Astrocyte (in vitro differentiated cells and primary cell): ENCODE results near the gene ALDH16A1. TPM values are rescaled to one million over a fixed set of nuclear protein-coding genes. Genes with fewer than 3 reads are reported as not detected.

Experiments used
- DNase-seq: peaks from one replicate; pipeline ENCODE4 v3.0.0-alpha.2; 2010; ENCODE audit warnings: low read depth
- FAIRE-seq: peaks from 2 replicates; lab custom pipeline; 2011; peaks lifted over from hg19 to GRCh38; lab: Jason Lieb, UNC
- H2AFZ ChIP-seq: 2 replicates; pipeline ENCODE4 v1.6.0; 2012; ENCODE audit warnings: low read depth, low read length, inconsistent platforms
- H3K27ac ChIP-seq: 2 replicates; pipeline ENCODE4 v1.5.1; 2011; ENCODE audit warnings: low read depth, low read length, inconsistent platforms
- H3K27me3 ChIP-seq: 2 replicates; pipeline ENCODE4 v1.6.0; 2011; ENCODE audit warnings: low read length, inconsistent platforms; ENCODE audit not compliant: insufficient read depth
- H3K36me3 ChIP-seq: 2 replicates; pipeline ENCODE4 v1.5.1; 2011; ENCODE audit warnings: low read length, inconsistent platforms; ENCODE audit not compliant: insufficient read depth
- H3K4me1 ChIP-seq: 2 replicates; pipeline ENCODE4 v1.5.1; 2011; ENCODE audit warnings: low read length, inconsistent platforms; ENCODE audit not compliant: insufficient read depth
- H3K4me2 ChIP-seq: 2 replicates; pipeline ENCODE4 v1.6.0; 2012; ENCODE audit warnings: low read length, inconsistent platforms
- H3K4me3 ChIP-seq: 2 replicates; pipeline ENCODE4 v1.5.1; 2011; ENCODE audit warnings: low read depth, mild to moderate bottlenecking, low read length, inconsistent platforms; ENCODE audit not compliant: insufficient read depth
- H3K79me2 ChIP-seq: 2 replicates; pipeline ENCODE4 v1.6.0; 2012; ENCODE audit warnings: mild to moderate bottlenecking, low read length, inconsistent platforms; ENCODE audit not compliant: insufficient read depth
- H3K9ac ChIP-seq: 2 replicates; pipeline ENCODE4 v1.6.0; 2012; ENCODE audit warnings: mild to moderate bottlenecking, low read length, inconsistent platforms
- H3K9me3 ChIP-seq: 2 replicates; pipeline ENCODE4 v1.5.1; 2012; ENCODE audit warnings: low read depth, mild to moderate bottlenecking, low read length, inconsistent platforms; ENCODE audit not compliant: insufficient read depth
- H4K20me1 ChIP-seq: 2 replicates; pipeline ENCODE4 v1.6.0; 2012; ENCODE audit warnings: low read length, inconsistent platforms; ENCODE audit not compliant: insufficient read depth
- H3K27ac Mint-ChIP-seq: one replicate; pipeline ENCODE4 v1.8.0; 2021; ENCODE audit warnings: mild to moderate bottlenecking, mixed read lengths; ENCODE audit not compliant: unreplicated experiment
- H3K27me3 Mint-ChIP-seq: one replicate; pipeline ENCODE4 v1.8.0; 2021; ENCODE audit warnings: low read depth, mixed read lengths; ENCODE audit not compliant: unreplicated experiment
- H3K36me3 Mint-ChIP-seq: one replicate; pipeline ENCODE4 v1.8.0; 2021; ENCODE audit warnings: low read depth, mixed read lengths; ENCODE audit not compliant: unreplicated experiment
- H3K4me1 Mint-ChIP-seq: one replicate; pipeline ENCODE4 v1.8.0; 2021; ENCODE audit warnings: low read depth, mixed read lengths; ENCODE audit not compliant: unreplicated experiment
- H3K4me3 Mint-ChIP-seq: one replicate; pipeline ENCODE4 v1.8.0; 2021; ENCODE audit warnings: mild to moderate bottlenecking, moderate library complexity, mixed read lengths; ENCODE audit not compliant: unreplicated experiment
- H3K9me3 Mint-ChIP-seq: one replicate; pipeline ENCODE4 v1.8.0; 2021; ENCODE audit warnings: mild to moderate bottlenecking, mixed read lengths; ENCODE audit not compliant: unreplicated experiment
- EZH2 ChIP-seq: IDR thresholded peaks from 2 replicates; pipeline ENCODE4 v1.6.1; 2012; ENCODE audit warnings: mild to moderate bottlenecking, low read length, inconsistent platforms; ENCODE audit not compliant: insufficient read depth
- total RNA-seq: library from RNA; stranded (reverse); gene quantifications from 2 replicates; pipeline ENCODE4 v1.2.1, GENCODE V29; 2021
- TF ChIP-seq, protein P1 (sequence below): IDR thresholded peaks from 2 replicates; pipeline ENCODE4 v1.5.1; 2011; ENCODE audit warnings: low read depth, mild to moderate bottlenecking, inconsistent platforms, low read length, moderate library complexity; ENCODE audit not compliant: insufficient read depth

Gene ALDH16A1
- total RNA-seq, 1 donor from 2014 or later, result 13.0 TPM

DNA sequence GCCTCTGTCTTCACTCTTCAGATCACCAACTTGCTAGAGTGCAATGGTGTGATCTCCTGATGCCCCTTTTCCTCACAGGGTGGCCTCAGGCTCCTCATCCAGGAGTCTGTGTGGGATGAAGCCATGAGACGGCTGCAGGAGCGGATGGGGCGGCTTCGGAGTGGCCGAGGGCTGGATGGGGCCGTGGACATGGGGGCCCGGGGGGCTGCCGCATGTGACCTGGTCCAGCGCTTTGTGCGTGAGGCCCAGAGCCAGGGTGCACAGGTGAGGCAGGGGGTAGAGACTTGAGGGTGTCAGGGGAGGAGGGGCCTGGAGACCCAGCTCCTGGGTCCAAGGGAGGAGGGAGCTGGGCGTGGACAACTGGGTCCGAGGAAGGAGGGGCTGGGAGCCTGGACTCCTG lies 9.5 kb downstream of the ALDH16A1 start:
- Histone ChIP-seq H3K27ac (no peak overlapping the region), H3K4me2 (no peak overlapping the region), H2AFZ (no peak overlapping the region), H3K36me3 (no peaks in the 10 kb centered on the region), H3K27me3 (no peaks in the 10 kb centered on the region), H4K20me1 (no peaks in the 10 kb centered on the region), H3K79me2 (no peaks in the 10 kb centered on the region), H3K9ac (no peak overlapping the region), H3K4me1 (no peaks in the 10 kb centered on the region), H3K4me3 (no peak overlapping the region), H3K9me3 (no peaks in the 10 kb centered on the region)
- Mint-ChIP-seq H3K4me1 (no peaks in the 10 kb centered on the region), H3K36me3 (no peaks in the 10 kb centered on the region), H3K27me3 (no peaks in the 10 kb centered on the region), H3K4me3 (no peak overlapping the region), H3K27ac (no peak overlapping the region), H3K9me3 (no peaks in the 10 kb centered on the region)
- DNase-seq (no peak), FAIRE-seq (no peak)
- TF ChIP-seq, protein P1, sequence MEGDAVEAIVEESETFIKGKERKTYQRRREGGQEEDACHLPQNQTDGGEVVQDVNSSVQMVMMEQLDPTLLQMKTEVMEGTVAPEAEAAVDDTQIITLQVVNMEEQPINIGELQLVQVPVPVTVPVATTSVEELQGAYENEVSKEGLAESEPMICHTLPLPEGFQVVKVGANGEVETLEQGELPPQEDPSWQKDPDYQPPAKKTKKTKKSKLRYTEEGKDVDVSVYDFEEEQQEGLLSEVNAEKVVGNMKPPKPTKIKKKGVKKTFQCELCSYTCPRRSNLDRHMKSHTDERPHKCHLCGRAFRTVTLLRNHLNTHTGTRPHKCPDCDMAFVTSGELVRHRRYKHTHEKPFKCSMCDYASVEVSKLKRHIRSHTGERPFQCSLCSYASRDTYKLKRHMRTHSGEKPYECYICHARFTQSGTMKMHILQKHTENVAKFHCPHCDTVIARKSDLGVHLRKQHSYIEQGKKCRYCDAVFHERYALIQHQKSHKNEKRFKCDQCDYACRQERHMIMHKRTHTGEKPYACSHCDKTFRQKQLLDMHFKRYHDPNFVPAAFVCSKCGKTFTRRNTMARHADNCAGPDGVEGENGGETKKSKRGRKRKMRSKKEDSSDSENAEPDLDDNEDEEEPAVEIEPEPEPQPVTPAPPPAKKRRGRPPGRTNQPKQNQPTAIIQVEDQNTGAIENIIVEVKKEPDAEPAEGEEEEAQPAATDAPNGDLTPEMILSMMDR, result no peak
- TF ChIP-seq EZH2, result no peak

DNA sequence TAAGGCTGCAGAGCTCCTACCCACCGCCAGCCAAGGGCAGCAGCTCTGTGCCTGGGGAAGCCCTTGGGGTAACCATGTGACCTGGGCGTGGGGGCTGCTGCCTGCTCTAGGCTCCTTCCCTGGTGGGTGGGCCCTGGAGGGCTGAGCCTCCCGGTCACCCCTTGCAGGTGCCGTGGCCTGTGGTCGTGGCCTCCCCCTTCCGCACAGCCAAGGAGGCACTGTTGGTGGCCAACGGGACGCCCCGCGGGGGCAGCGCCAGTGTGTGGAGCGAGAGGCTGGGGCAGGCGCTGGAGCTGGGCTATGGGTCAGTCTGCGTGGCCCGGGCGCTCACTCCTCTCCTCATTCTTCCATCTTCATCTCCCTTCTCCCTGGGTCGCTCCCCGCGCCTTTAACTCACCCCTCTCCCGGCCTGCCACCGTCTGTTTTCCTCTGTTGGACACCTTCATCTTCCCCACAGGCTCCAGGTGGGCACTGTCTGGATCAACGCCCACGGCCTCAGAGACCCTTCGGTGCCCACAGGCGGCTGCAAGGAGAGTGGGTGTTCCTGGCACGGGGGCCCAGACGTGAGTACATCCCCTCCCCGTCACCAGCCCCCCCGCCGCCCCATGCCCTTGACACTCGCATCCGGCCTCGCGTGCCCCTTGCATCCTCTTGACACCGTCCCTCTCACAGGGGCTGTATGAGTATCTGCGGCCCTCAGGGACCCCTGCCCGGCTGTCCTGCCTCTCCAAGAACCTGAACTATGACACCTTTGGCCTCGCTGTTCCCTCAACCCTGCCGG lies 11.1 kb downstream of the ALDH16A1 start:
- Histone ChIP-seq H2AFZ (no peak overlapping the region), H3K27me3 (no peaks in the 10 kb centered on the region), H4K20me1 (no peaks in the 10 kb centered on the region), H3K27ac (no peak overlapping the region), H3K4me2 (no peak overlapping the region), H3K4me1 (no peaks in the 10 kb centered on the region), H3K9ac (no peak overlapping the region), H3K9me3 (no peaks in the 10 kb centered on the region), H3K36me3 (no peaks in the 10 kb centered on the region), H3K4me3 (no peak overlapping the region), H3K79me2 (no peaks in the 10 kb centered on the region)
- Mint-ChIP-seq H3K36me3 (peaks cover 3% of the 10 kb centered on the region), H3K27ac (no peak overlapping the region), H3K27me3 (no peaks in the 10 kb centered on the region), H3K4me1 (no peaks in the 10 kb centered on the region), H3K9me3 (no peaks in the 10 kb centered on the region), H3K4me3 (no peak overlapping the region)
- TF ChIP-seq EZH2, result no peak
- FAIRE-seq, result no peak
- no peak for DNase-seq

DNA sequence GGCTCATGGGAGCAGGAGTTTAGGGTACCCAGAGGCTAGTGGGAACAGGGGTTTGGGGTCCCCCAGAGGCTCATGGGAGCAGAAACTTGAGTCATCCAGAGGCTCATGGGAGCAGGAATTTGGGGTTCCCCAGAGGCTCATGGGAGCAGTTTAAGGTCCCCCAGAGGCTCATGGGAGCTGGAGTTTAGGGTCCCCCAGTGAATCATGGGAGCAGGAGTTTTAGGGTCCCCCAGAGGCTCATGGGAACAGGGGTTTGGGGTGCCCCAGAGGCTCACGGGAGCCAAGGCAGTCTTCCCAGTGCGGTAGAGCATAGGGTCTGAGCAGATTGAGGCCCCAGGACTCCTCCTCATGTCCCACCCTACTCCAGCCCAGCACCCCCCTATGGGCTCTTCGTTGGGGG lies 12.3 kb downstream of the ALDH16A1 start:
- H3K27me3 ChIP-seq, result no peaks in the 10 kb centered on the region
- no peaks in the 10 kb centered on the region for H3K9me3 ChIP-seq
- TF ChIP-seq EZH2, result no peak
- TF ChIP-seq, protein P1, result no peak
- no peak for DNase-seq
- no peak overlapping the region for H3K27ac Mint-ChIP-seq
- H3K27me3 Mint-ChIP-seq, result no peaks in the 10 kb centered on the region
- no peak overlapping the region for H3K4me3 ChIP-seq
- no peaks in the 10 kb centered on the region for H4K20me1 ChIP-seq
- H3K36me3 ChIP-seq, result no peaks in the 10 kb centered on the region
- no peaks in the 10 kb centered on the region for H3K4me1 ChIP-seq
- no peak overlapping the region for H3K4me3 Mint-ChIP-seq
- FAIRE-seq, result no peak
- no peak overlapping the region for H3K4me2 ChIP-seq
- no peak overlapping the region for H2AFZ ChIP-seq
- no peaks in the 10 kb centered on the region for H3K9me3 Mint-ChIP-seq
- H3K79me2 ChIP-seq, result no peaks in the 10 kb centered on the region
- H3K27ac ChIP-seq, result no peak overlapping the region
- H3K9ac ChIP-seq, result no peak overlapping the region
- H3K4me1 Mint-ChIP-seq, result no peaks in the 10 kb centered on the region
- H3K36me3 Mint-ChIP-seq, result peaks cover 4% of the 10 kb centered on the region
